GM19035 (cell line): Measurements from ENCODE around the gene TXNRD1.
"Not testable (repeated sequence)": the region's sequence is repeated elsewhere in the genome, so short reads cannot be mapped to it uniquely, and the experiment has no call there.

ENCODE experiments used
- ATAC-seq: cut with Tn5 transposase; IDR thresholded peaks from one replicate; pipeline ENCODE4 v1.9.1; 2021; ENCODE audit not compliant: unreplicated experiment

The TXNRD1 gene

DNA sequence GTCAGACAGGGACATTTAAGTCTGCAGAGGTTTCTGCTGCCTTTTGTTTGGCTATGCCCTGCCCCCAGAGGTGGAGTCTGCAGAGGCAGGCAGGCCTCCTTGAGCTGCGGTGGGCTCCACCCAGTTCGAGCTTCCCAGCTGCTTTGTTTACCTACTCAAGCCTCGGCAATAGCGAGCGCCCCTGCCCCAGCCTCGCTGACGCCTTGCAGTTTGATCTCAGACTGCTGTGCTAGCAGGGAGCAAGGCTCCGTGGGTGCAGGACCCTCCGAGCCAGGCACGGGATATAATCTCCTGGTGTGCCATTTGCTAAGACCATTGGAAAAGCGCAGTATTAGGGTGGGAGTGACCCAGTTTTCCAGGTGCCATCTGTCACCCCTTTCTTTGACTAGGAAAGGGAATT is 178.5 kb downstream of the TXNRD1 start:
- not testable (repeated sequence) for ATAC-seq
